ENCODE data around the gene NTSR1.

NTSR1 gene

DNA sequence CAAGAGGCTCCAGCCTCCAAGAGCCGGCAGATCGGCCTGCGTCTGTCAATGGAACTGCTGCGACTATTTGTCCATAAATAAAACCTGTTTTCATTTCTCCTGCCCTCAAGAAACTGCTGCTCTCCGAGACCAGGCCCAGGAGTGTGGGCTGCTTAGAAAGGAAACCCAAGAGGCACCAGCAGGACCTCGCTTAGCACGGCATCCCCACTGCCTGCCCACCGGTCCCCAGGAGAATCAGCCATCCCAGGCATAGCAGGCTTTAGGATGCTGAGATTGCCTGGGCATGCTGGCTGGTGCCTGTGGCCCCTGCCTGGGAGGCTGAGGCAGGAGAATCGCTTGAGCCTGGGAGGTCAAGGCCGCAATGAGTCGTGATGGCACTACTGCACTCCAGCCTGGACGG is 17.6 kb downstream of the NTSR1 start:
- no peak for DNase-seq (ENCODE audit: low spot score)

DNA sequence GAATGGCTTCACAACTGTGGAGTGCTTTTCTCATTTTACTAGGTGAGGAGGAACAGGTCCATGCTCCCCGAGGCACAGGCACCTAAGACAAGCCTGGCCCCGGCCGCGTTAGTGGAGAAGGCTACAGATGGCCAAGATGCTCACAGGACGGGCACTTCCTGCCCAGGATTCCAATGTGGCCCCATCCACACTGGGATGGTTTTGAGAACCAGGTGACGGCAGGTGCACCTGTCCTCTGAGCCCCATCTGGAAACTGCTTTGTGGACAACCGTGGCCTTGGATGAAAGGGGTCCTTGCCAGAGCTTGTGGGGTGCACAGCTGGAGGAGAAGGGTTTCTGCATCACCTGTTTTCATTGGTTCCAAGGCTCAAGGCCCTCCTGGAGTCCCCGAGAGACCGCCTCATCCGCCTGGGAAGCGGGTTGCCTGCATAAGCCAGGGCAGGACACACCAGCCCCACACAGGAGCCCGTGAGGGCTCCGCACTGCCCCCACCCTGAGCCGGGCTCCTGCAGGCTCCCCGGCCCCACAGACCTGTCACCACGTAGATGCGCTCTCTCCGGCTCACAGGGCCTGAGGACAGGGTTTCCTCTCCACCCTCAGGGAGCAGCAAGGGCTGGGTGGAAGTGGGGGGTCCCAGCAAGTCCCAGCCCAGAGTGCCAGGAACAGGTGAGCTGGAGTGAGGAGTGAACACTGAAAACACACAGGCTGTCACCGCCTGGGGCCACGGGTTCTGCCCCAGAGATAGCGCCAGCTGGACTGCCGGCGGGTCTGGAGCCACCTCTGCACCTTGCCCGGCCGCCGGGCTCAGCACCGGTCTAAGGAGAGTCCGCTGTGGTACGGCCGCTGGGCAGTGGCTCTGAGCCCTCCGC is 18.3 kb downstream of the NTSR1 start:
- DNase-seq (ENCODE audit: low spot score) = no peak

DNA sequence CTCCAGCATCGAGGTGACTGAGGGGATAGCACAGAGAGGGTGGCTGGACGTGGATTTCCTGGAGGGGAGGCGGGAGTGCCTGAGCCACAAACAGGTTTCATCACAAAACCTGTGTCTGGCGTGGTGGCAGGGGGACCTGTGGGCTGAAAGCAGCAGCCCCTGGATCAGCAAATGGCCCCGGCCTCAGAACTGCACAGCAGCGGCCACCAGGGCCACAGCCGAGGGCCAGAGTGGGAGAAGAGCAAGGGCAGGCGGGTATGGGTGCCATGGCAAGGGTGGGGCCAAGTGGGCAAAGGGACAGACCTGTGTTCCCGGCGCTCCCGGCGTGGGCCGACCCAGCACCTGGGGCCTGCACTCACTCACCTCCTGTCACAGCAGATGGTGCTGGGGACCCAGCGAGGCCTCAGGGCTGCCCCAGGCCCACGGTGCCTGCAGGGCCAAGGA is 19.0 kb downstream of the NTSR1 start:
- no peak for DNase-seq (ENCODE audit: low spot score)

DNA sequence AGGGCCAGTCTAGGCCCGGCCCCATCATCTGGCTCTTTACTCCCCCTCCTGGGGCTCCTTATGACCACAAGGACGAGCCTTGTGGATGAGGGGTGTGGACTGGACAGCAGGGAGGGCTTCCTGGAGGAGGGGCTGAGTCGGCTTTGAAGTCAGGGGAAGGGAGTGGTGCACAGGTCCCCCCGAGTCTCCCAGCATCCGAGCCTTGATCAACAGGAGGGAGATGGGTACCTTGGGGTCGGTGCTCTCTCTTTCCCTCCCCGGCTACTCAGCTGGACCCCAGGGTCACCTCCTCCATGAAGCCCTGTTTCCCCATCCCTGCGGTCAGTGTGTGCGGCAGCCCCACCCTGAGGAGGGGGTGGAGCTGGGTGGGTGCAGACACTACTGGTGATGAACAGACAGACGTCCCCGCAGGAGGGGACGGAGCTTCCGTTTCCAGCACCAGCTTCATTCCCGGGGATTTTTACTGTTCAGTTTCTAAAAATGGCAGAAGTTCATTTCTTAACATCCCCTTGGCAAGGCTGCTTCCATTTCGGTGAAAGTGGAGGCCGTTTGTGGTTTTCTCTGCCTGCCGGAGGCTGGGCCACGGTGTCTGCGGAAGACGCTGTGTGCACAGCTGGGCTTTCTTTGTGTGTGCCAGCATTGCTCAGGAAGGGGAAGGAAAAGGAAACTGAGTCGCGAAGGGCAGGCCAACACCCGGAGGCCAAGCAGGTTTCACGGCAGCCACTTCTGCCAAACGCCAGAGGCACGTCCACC is 19.6 kb downstream of the NTSR1 start:
- DNase-seq (ENCODE audit: low spot score) = no peak

DNA sequence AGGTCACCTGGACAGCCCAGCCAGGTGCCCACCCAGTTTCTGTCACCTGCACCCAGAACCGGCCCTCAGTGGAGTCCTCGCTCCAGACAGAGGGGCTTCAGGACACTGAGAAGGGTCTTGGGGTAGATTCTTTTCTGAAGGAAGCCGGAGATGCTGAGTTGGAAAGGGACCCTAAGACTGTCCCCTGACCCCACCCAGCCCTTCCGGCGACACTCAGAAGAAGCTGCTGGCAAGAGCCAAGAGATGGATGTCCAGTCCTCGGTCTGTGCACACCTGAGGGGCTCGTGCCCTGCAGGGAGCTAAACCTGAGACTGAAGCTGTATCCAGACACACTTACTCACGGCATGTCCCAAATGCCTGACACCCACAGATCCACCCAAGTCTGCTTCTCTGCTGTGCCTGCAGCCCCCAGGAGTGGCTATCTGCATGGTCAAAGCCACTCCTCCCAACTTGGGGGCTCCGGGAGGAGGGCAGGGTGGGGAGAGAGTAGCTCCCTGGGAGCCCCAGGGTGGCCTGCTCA is 20.2 kb downstream of the NTSR1 start:
- no peak for DNase-seq (ENCODE audit: low spot score)

DNA sequence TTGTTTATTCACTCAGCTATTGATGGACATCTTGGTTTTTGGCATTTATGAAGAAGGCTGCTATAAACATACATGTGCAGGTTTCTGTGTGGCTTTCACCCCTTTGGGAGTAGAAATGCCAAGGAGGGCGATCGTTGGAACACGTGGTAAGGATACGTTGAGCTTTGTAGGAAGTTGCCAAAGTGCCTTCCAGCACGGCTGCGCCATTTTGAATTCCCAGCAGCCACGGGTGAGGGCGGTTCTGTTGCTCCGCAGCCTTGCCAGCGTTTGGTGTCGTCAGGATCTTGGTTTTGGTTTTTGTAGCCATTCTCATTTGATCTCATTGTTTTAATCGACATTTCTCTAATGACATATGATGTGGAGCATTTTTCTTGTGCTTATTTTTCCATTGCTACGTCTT is 21.8 kb downstream of the NTSR1 start:
- no peak for DNase-seq (ENCODE audit: low spot score)

DNA sequence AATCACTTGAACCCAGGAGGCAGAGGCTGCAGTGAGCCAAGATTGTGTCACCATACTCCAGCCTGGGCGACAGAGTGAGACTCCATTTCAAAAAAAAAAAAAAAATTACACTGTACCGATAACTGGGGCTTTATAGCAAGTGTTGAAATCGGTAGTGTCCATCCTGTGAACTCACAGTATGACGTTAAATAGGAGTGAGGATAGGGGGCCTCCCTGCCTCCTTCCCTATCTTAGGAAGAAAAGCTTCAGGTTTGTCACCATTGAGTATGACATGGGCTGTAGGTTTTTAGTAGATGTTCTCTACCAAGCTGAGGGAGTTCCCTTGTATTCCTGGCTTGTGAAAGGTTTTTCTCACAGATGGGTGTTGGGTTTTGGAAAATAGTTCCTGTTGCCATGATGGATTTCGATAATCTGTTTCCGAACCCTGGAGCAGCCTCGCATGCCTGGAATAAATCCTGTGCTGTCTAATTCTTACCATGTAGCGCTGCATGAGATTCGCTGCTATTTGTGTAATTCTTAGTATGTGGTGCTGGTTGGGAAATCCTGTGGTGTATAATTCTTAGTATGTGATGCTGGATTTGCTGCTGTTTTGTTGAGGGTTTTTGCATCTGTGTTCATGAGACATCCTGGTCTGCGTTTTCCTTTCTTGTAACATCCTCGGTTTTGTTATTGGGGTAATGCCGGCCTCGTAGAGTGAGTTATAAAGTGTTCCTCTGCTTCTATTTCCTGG is 23.6 kb downstream of the NTSR1 start:
- no peak for DNase-seq (ENCODE audit: low spot score)

DNA sequence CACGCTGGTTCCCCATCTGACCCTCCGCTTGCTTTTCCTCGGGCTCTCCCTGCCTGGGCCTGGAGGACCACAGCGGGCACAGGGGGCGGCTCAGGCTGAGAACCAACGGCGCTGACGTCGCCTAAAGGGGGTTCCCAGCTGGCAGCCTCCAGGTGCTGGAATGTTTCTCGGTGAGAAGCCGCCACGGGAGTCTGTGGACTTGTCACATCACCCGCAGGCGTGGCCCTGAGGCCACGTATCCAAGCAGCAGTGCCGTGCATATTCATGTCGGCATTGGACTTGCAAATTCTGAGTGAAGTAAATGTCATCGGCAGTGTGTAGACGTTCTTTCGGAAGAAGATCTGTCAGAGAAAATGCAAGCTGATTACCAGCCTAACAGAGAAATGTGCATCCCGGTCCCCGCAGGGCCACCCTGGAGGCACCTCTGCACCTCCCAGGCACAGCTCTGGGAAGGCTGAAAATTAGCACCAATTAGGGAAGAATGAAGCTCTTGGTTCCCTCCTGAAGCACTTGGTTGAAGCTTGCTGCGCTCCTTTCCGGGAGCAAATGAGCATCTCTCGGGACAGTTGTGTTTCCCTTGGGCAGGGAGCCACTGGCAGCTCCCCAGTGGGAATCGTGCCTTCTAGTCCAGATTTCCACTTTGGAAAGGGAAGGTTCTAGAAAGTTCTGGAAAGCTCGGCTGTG is 24.3 kb downstream of the NTSR1 start:
- no peak for DNase-seq (ENCODE audit: low spot score)

DNA sequence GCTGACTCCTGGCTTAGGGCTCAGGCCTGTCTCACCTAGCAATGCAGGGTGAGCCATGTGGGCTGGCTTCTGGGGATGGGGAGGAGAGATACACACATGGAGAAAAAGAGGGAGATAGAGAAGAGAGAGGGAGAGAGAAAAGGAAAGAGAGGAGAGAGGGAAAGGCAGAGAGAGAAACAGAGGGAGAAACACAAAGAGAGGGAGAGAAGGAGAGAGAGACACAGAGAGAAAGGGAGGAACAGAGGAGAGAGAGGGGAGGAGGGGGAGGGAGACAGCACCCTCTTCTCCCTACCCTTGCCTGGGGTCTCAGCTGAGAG is 24.8 kb downstream of the NTSR1 start:
- no peak for DNase-seq (ENCODE audit: low spot score)

DNA sequence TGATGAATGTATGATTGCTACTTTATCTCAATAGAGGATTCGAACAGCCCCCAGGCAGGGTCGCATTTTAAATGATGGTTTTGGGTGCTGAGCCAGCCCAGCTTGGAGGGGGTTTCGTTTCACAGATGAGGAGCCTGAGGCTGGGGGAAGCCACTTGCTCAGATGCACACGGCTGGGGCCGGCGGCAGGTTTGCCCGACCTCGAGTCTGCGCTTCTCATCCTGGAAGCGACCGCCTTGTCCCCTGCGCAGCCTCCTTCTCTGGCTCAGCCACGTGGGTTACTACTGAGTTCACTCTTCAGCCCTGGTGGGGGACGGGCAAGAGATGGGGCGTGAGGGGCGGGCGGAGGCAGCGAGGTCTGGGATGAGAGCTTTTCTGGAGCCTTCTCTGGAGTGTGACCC is 25.3 kb downstream of the NTSR1 start:
- DNase-seq (ENCODE audit: low spot score) = no peak

DNA sequence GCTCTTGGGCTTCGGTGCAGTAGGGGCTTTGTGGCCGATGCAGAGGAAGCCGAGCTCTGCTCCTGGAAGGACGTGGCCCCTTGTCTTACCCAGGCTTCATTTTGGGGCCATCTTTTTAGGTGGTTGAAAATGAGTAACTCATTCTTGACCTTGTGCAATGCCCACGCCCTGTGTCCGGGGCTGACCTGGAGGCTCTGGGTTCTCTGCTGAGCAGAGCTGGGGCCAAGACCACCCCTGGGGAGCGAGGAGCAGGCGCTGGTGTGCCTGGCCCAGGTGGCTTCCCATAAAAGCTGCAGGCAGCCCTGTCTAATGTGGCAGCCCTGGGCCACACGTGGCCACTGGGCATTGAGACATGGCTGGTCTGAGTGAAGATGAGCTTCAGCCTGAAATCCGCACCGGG is 25.7 kb downstream of the NTSR1 start:
- no peak for DNase-seq (ENCODE audit: low spot score)

DNA sequence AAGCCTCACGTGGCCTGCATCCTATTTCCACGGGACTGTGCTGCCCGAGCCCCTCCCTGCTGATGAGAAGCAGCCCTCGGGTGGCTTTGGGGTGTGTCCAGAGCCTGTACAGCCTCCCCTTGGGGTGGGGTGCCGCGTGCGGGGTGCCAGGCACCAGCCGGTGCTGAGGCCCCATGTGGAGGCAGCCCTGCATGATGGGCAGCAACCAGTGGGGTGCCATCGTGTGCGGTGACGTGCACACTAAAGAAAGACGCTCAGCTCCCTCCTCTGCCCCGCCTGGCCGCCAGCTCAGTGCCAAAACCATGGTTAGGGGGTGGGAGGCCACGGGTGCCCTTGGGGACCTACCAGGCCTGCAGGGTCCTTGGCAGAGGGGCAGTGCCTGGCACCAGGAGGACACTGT is 26.2 kb downstream of the NTSR1 start:
- DNase-seq (ENCODE audit: low spot score) = no peak

DNA sequence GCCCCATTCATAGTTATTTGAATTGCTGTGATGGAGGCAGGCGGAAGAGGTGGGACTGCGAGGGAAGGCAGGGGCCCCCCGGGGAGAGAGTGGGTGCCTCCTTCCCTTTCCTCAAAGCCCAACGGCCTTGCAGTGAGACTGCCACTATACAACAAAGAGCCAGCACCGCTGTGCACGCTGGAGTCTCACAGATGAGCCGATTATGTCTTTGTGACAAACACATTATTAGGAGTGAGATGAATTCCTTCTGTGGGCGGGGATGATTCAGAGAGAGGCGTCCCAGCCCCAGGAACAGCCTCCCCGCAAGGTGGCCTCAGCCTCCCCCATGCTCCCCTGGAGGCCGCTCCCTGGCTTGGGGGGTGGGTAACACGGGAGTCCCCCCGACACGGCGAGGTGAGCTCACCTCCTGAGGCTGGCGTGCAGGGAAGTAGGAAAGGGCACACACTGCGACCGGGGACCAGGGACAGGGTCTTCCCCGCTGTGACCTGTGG is 26.7 kb downstream of the NTSR1 start:
- no peak for DNase-seq (ENCODE audit: low spot score)

DNA sequence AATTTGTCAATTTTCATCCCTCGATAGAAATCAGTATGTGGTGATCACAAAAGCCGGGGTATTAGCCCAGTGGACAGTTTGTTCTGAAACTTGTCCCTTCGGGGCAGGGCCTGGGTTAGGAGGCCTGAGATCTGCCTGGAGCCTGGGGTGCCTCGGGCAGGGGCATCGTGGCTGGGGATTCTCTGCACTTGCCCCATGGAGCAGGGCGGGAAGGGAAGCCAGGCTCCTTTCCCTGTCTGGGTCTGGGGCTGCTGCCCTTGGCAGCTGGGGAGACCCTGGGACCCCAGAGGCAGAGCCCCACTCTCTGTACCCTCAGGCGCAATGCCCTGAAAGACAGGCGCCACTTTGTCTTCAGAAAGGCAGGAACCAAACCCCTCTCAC is 27.4 kb downstream of the NTSR1 start:
- DNase-seq (ENCODE audit: low spot score) = no peak

DNA sequence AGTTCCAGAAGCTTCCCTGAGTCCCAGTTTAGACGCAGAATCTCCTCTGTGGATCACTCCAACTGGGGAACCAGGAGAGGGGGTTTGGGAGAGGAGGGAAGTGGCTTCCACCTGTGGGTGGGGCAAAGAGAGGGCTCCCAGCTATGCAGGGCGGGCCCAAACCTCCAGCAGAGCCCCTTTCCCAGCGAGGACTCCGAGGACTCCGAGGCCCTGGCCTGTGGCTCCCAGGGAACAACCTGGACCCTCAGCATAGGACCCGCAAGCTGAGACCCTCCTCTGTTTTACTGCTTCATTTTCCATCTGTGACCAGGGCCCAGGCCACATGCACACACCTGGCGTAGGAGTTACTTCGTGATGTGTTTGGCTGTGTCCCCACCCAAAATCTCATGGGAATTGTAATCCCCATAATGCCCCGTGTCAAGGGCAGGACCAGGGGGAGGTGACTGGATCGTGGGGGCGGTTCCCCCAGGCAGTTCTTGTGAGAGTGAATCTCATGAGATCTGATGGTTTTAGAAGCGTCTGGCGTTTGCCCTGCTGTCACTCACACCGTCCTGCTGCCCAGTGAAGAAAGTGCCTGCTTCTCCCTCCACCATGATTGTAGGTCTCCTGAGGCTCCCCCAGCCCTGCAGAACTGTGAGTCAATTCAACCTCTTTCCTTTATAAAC is 27.9 kb downstream of the NTSR1 start:
- no peak for DNase-seq (ENCODE audit: low spot score)

DNA sequence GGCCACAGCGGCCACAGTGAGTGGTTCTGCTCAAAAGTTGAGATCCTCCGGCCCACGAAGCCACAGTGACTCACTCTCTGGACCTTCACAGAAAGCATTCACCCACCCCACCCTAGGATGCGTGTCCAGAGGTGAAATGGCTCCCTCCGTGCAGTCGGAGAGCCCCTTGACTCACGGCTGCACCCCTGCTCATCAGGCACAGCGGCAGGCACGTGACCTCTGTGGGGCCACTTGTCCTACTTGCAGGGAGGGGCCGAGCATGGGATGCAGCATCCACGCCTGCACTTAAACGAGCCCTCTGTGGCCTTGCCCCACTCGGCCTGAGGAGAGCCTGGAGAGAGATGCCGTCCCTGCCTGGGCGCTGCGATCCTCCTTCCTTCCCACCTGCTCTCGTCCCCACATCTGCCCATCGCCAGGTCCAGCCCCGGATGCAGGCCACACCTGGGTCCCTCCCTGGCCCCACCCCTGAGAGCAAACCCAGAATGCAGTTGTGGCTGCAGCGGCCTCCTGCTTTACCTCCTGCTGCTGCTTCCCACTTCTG is 28.7 kb downstream of the NTSR1 start:
- DNase-seq (ENCODE audit: low spot score) = no peak

DNA sequence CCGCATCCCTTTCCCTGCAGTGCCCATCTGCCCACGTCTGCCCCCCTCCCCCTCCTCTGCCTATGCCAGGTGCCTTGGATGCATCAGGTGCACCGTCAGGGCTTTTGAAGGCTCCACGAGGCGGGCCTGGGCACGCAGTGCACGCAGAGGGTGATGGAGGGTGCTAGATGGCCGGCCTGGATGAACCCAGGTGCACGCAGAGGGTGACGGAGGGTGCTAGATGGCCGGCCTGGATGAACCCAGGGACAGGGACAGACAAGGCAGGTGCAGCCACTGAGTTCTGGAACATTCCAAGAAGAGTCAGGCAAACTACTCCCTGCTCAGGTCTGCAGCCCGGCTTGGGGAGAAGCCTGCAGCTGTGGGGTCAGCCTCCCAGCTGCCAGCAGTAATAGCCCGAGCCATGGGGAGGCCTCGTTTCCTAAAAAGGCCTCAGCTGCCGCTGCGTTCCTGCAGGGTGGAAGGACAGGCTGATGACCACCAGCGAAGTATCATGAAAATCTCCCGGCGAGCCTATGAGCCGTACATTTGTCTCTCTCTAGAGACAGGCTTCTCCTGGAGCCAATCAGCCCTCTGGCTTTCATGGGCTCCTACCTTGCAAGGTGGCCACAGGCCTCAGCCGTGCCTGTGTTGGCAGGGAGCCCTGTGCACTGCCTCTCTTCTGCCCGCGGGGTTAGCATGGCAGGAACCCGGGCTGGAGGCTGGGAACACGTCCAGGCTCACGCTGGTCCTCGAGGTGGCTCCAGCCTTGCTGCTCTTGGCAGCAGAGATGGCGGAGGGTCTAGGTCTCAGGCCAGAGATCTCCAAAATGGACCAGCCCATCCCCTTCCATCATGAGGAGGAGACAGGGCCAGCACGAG is 29.6 kb downstream of the NTSR1 start:
- no peak for DNase-seq (ENCODE audit: low spot score)

DNA sequence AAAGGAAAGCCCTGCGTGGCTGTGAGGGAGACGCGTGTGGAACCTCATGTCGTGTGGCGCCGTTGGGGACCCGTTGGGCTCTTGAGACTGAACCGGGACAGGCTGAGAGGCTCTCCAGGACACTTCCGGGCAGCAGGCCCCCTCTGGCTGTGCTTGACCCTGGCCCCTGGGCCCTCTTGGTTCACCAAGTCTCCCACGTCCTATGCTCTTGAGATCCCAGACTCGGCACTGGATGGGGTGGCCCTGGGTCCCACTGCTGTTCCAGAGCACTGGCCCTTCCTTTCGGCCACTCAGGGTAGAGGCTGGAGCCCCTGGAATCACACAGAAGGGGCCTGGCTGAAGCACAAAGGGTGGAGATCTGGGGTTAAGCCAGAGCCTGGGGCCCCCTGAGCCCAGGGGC is 30.4 kb downstream of the NTSR1 start:
- no peak for DNase-seq (ENCODE audit: low spot score)

DNA sequence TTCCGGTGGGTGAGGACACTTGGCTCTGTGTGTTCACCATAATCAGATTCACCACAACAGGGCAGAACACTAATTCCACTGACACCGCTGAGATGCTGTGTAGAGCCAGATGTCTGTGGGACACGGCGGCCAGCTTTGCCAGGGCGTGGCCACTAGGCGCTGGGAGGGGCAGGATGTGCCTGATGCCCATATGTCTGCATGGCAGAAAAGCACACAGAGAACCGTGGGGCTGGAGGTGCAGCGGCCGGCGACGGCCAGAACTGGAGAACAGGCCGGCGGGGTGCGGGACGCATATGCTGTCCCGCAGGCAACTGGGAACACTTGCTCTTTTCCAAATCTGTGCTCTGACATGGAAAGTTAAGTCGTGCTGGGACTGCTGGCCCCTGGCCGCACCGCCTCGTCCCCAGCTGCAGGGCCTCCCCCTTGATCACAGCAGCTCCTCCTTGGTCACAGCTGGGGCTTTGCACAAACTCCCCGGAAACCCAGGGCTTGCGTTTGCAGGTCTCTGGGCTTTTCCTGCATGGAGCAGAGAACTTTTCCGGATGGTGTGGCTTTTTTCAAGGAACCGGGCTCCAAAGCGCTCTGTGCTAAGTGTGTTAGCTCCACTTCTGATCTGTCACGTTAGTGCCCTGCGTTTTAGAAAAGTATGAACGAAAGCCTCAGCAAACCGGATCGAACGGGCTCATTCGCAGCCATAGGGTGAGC is 31.1 kb downstream of the NTSR1 start:
- no peak for DNase-seq (ENCODE audit: low spot score)

All from hematopoietic multipotent progenitor cell treated with erythropoietin and hydrocortisone succinate and interleukin-3 and kit ligand, for 17 days (in vitro differentiated cells).